Testis (tissue), 2 donors: ENCODE measurements around the gene TIAM2.

ENCODE experiments used
- CTCF ChIP-seq, 3 experiments: fragments of 450-650 bp in 2 of 3; fragments of 200-600 bp in 1 of 3; sonication (generic) in 1 of 3; IDR thresholded peaks; one replicate each; pipeline ENCODE4 v1.5.1; 2016 to 2019; ENCODE audit warnings: antibody characterized with exemption in 3 of 3, mild to moderate bottlenecking in 2 of 3, moderate library complexity in 1 of 3
- POLR2A ChIP-seq: fragments of 450-650 bp; IDR thresholded peaks from one replicate; pipeline ENCODE4 v1.6.1; 2017; ENCODE audit warnings: antibody characterized with exemption, mild to moderate bottlenecking, moderate library complexity

GRCh38 chr6:155219299-155219698 lies 224.2 kb downstream of the TIAM2 start:
- TF ChIP-seq CTCF (IDR thresholded peaks at IDR 0.05), result no peak
- TF ChIP-seq POLR2A, result no peak
